Astrocyte (in vitro differentiated cells and primary cell): ENCODE data around the gene TMEM231. TPM values are rescaled to one million over a fixed set of nuclear protein-coding genes. Genes with fewer than 3 reads are reported as not detected.

Source experiments
- DNase-seq: peaks from one replicate; pipeline ENCODE4 v3.0.0-alpha.2; 2010; ENCODE audit warnings: low read depth
- FAIRE-seq: peaks from 2 replicates; lab custom pipeline; 2011; peaks lifted over from hg19 to GRCh38; lab: Jason Lieb, UNC
- H2AFZ ChIP-seq: 2 replicates; pipeline ENCODE4 v1.6.0; 2012; ENCODE audit warnings: low read depth, low read length, inconsistent platforms
- H3K27ac ChIP-seq: 2 replicates; pipeline ENCODE4 v1.5.1; 2011; ENCODE audit warnings: low read depth, low read length, inconsistent platforms
- H3K27me3 ChIP-seq: 2 replicates; pipeline ENCODE4 v1.6.0; 2011; ENCODE audit warnings: low read length, inconsistent platforms; ENCODE audit not compliant: insufficient read depth
- H3K36me3 ChIP-seq: 2 replicates; pipeline ENCODE4 v1.5.1; 2011; ENCODE audit warnings: low read length, inconsistent platforms; ENCODE audit not compliant: insufficient read depth
- H3K4me1 ChIP-seq: 2 replicates; pipeline ENCODE4 v1.5.1; 2011; ENCODE audit warnings: low read length, inconsistent platforms; ENCODE audit not compliant: insufficient read depth
- H3K4me2 ChIP-seq: 2 replicates; pipeline ENCODE4 v1.6.0; 2012; ENCODE audit warnings: low read length, inconsistent platforms
- H3K4me3 ChIP-seq: 2 replicates; pipeline ENCODE4 v1.5.1; 2011; ENCODE audit warnings: low read depth, mild to moderate bottlenecking, low read length, inconsistent platforms; ENCODE audit not compliant: insufficient read depth
- H3K79me2 ChIP-seq: 2 replicates; pipeline ENCODE4 v1.6.0; 2012; ENCODE audit warnings: mild to moderate bottlenecking, low read length, inconsistent platforms; ENCODE audit not compliant: insufficient read depth
- H3K9ac ChIP-seq: 2 replicates; pipeline ENCODE4 v1.6.0; 2012; ENCODE audit warnings: mild to moderate bottlenecking, low read length, inconsistent platforms
- H3K9me3 ChIP-seq: 2 replicates; pipeline ENCODE4 v1.5.1; 2012; ENCODE audit warnings: low read depth, mild to moderate bottlenecking, low read length, inconsistent platforms; ENCODE audit not compliant: insufficient read depth
- H4K20me1 ChIP-seq: 2 replicates; pipeline ENCODE4 v1.6.0; 2012; ENCODE audit warnings: low read length, inconsistent platforms; ENCODE audit not compliant: insufficient read depth
- H3K27ac Mint-ChIP-seq: one replicate; pipeline ENCODE4 v1.8.0; 2021; ENCODE audit warnings: mild to moderate bottlenecking, mixed read lengths; ENCODE audit not compliant: unreplicated experiment
- H3K27me3 Mint-ChIP-seq: one replicate; pipeline ENCODE4 v1.8.0; 2021; ENCODE audit warnings: low read depth, mixed read lengths; ENCODE audit not compliant: unreplicated experiment
- H3K36me3 Mint-ChIP-seq: one replicate; pipeline ENCODE4 v1.8.0; 2021; ENCODE audit warnings: low read depth, mixed read lengths; ENCODE audit not compliant: unreplicated experiment
- H3K4me1 Mint-ChIP-seq: one replicate; pipeline ENCODE4 v1.8.0; 2021; ENCODE audit warnings: low read depth, mixed read lengths; ENCODE audit not compliant: unreplicated experiment
- H3K4me3 Mint-ChIP-seq: one replicate; pipeline ENCODE4 v1.8.0; 2021; ENCODE audit warnings: mild to moderate bottlenecking, moderate library complexity, mixed read lengths; ENCODE audit not compliant: unreplicated experiment
- H3K9me3 Mint-ChIP-seq: one replicate; pipeline ENCODE4 v1.8.0; 2021; ENCODE audit warnings: mild to moderate bottlenecking, mixed read lengths; ENCODE audit not compliant: unreplicated experiment
- EZH2 ChIP-seq: IDR thresholded peaks from 2 replicates; pipeline ENCODE4 v1.6.1; 2012; ENCODE audit warnings: mild to moderate bottlenecking, low read length, inconsistent platforms; ENCODE audit not compliant: insufficient read depth
- total RNA-seq: library from RNA; stranded (reverse); gene quantifications from 2 replicates; pipeline ENCODE4 v1.2.1, GENCODE V29; 2021
- TF ChIP-seq, protein P1 (sequence below): IDR thresholded peaks from 2 replicates; pipeline ENCODE4 v1.5.1; 2011; ENCODE audit warnings: low read depth, mild to moderate bottlenecking, inconsistent platforms, low read length, moderate library complexity; ENCODE audit not compliant: insufficient read depth

Gene TMEM231
- total RNA-seq, 1 donor from 2014 or later = 10.5 TPM

- DNase-seq = no peak
- no peak within 1 kb of the TSS for H3K9ac ChIP-seq
- Mint-ChIP-seq H3K27ac (no peak within 1 kb of the TSS), H3K36me3 (peaks cover 4% of the 10 kb centered on the region), H3K27me3 (peaks cover 20% of the 10 kb centered on the region), H3K4me3 (no peak within 1 kb of the TSS), H3K9me3 (no peaks in the 10 kb centered on the region), H3K4me1 (no peaks in the 10 kb centered on the region)
- no peak within 1 kb of the TSS for H2AFZ ChIP-seq
- no peak within 1 kb of the TSS for H3K27ac ChIP-seq
- H3K9me3 ChIP-seq = no peaks in the 10 kb centered on the region
- no peak within 1 kb of the TSS for H3K4me2 ChIP-seq
- H4K20me1 ChIP-seq = no peaks in the 10 kb centered on the region
- H3K4me1 ChIP-seq = no peaks in the 10 kb centered on the region
- no peaks in the 10 kb centered on the region for H3K27me3 ChIP-seq
- H3K4me3 ChIP-seq = no peak within 1 kb of the TSS
- TF ChIP-seq, protein P1, sequence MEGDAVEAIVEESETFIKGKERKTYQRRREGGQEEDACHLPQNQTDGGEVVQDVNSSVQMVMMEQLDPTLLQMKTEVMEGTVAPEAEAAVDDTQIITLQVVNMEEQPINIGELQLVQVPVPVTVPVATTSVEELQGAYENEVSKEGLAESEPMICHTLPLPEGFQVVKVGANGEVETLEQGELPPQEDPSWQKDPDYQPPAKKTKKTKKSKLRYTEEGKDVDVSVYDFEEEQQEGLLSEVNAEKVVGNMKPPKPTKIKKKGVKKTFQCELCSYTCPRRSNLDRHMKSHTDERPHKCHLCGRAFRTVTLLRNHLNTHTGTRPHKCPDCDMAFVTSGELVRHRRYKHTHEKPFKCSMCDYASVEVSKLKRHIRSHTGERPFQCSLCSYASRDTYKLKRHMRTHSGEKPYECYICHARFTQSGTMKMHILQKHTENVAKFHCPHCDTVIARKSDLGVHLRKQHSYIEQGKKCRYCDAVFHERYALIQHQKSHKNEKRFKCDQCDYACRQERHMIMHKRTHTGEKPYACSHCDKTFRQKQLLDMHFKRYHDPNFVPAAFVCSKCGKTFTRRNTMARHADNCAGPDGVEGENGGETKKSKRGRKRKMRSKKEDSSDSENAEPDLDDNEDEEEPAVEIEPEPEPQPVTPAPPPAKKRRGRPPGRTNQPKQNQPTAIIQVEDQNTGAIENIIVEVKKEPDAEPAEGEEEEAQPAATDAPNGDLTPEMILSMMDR = no peak
- no peak for TF ChIP-seq EZH2
- H3K36me3 ChIP-seq = no peaks in the 10 kb centered on the region
- no peaks in the 10 kb centered on the region for H3K79me2 ChIP-seq
- FAIRE-seq = no peak
Observed at GRCh38 chr16:75535901-75536300, 20.2 kb downstream of the TMEM231 start, which contains the start of gene CHST5. Gene CHST5, minus strand, starts transcription at chr16:75536108. Its CDS starts 5,724 bp downstream, at chr16:75530384.

DNA sequence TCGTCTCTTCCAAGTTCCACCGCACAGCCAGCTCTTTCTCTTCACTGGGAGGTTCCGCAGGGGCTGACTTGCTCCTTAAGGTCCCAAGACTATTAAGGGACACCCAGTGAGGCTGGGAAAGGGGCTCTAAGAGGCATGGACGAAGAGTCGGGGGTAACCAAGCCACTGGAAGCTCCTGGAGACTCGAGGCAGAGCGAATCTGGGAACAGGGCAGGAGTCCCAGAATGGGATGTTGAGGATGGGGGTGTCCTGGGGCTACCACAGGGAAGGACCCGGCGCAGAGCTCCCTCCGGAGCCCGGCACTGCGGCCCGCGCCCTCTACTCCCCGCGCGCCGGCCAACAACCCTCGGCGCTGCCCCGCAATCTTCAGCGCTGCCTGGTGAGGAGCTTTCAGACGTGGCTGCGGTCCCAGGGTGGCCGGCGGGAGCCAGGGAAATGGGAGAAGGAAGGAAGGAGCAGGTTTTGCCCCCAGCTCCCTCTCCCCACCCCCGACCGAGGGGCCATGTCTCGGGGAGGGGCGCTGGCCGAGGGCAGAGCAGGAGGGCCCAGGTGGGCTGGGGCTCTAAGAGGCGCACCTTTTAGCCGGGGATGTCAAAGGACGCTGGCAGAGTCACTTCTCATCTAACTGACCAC is 20.7 kb downstream of the TMEM231 start:
- Mint-ChIP-seq H3K27ac (no peak overlapping the region), H3K36me3 (peaks cover 4% of the 10 kb centered on the region), H3K4me3 (no peak overlapping the region), H3K4me1 (no peaks in the 10 kb centered on the region), H3K9me3 (no peaks in the 10 kb centered on the region), H3K27me3 (peaks cover 20% of the 10 kb centered on the region)
- no peak overlapping the region for H3K4me3 ChIP-seq
- no peak for DNase-seq
- no peaks in the 10 kb centered on the region for H3K4me1 ChIP-seq
- H3K36me3 ChIP-seq = no peaks in the 10 kb centered on the region
- TF ChIP-seq, protein P1 = no peak
- no peak for TF ChIP-seq EZH2
- no peak overlapping the region for H3K4me2 ChIP-seq
- H3K79me2 ChIP-seq = no peaks in the 10 kb centered on the region
- no peaks in the 10 kb centered on the region for H3K27me3 ChIP-seq
- no peak overlapping the region for H3K9ac ChIP-seq
- H3K9me3 ChIP-seq = no peaks in the 10 kb centered on the region
- H3K27ac ChIP-seq = no peak overlapping the region
- H4K20me1 ChIP-seq = no peaks in the 10 kb centered on the region
- H2AFZ ChIP-seq = no peak overlapping the region
- FAIRE-seq = no peak

DNA sequence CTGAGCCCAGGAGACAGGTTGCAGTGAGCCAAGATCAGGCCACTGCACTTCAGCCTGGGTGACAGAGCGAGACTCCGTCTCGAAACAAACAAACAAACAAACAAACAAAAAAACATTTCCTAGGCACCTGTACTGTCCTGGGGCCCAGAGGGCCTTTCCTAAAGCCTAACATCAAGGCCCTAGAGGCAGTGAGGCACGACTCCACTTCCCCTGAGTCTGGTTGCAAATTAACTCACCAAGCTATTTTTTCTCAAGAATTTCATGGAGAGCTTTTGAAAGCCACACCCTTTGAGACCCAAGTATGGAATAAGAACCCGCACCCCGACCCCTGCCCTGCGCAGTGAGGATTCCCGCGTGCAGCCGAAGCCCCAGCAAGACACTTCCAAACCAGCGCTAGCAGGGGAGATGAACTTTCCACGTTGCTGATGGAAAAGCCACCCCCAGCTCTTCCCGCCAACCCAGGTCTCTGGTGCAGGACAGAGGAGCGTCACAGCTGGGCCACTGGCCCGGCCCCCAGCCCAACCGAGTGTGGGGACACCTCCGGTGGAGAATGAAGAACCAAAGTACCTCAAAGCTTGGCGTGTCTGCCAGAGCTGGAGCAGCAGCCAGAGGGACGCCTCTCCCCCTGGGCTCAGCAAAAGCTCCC is 21.4 kb downstream of the TMEM231 start:
- no peak overlapping the region for H3K9ac ChIP-seq
- no peaks in the 10 kb centered on the region for H3K27me3 ChIP-seq
- H3K4me1 ChIP-seq = no peaks in the 10 kb centered on the region
- no peak overlapping the region for H3K4me3 Mint-ChIP-seq
- H3K36me3 Mint-ChIP-seq = peaks cover 3% of the 10 kb centered on the region
- H3K36me3 ChIP-seq = no peaks in the 10 kb centered on the region
- no peaks in the 10 kb centered on the region for H3K4me1 Mint-ChIP-seq
- H4K20me1 ChIP-seq = no peaks in the 10 kb centered on the region
- DNase-seq (no peak), FAIRE-seq (no peak)
- H3K79me2 ChIP-seq = no peaks in the 10 kb centered on the region
- TF ChIP-seq EZH2 = no peak
- TF ChIP-seq, protein P1 = no peak
- H2AFZ ChIP-seq = no peak overlapping the region
- no peaks in the 10 kb centered on the region for H3K9me3 ChIP-seq
- H3K4me3 ChIP-seq = no peak overlapping the region
- H3K27ac Mint-ChIP-seq = no peak overlapping the region
- H3K27me3 Mint-ChIP-seq = peaks cover 20% of the 10 kb centered on the region
- no peak overlapping the region for H3K27ac ChIP-seq
- H3K9me3 Mint-ChIP-seq = no peaks in the 10 kb centered on the region
- H3K4me2 ChIP-seq = no peak overlapping the region
